Stimulated activated CD4-positive, alpha-beta T cell treated with anti-CD3 and anti-CD28 coated beads, Interleukin-2, amount 100 ng/mL, for 4 hours (primary cell): Measurements from ENCODE around the gene N4BP3.

Experiments used
- DNase-seq: peaks from one replicate; pipeline ENCODE4 v3.0.0-alpha.2; 2020; ENCODE audit warnings: low read depth

The N4BP3 gene

DNA sequence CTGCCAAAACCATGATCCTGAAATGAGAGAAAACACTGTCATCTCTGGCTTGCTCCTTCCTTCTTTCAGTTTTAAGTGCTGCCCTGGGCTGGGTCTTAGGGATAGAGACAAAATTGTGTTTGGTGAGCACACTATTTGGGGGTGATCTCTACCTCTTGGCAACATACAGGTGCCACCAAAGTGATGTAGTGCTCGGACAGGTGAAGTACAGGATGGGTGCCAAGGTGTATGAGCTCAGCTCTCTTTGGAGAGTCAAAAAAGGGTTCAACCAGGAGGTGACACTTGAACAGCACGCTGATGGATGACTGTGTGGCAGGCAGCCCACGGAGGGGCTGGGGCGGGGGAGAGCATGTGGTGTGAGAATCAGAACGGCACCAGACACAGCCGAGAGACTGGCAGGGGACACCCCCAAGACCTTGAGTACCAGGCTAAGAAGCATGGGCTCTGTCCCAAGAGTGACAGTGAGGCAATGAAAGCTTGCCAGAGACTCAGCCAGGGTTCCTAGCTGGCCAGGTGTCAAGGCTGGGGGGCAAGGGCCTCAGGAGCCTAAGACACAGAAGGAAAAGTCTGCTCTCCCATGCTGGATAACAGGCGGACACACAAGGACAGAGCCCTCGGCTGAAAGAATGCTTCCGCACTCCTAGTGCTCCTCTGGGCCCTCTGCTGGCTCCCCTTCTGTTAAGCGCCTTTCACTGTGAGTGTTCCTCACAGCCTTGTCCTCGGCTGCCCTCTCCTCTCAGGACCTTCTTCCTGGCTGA, 37.8 kb downstream of the N4BP3 start:
- no peak for DNase-seq

DNA sequence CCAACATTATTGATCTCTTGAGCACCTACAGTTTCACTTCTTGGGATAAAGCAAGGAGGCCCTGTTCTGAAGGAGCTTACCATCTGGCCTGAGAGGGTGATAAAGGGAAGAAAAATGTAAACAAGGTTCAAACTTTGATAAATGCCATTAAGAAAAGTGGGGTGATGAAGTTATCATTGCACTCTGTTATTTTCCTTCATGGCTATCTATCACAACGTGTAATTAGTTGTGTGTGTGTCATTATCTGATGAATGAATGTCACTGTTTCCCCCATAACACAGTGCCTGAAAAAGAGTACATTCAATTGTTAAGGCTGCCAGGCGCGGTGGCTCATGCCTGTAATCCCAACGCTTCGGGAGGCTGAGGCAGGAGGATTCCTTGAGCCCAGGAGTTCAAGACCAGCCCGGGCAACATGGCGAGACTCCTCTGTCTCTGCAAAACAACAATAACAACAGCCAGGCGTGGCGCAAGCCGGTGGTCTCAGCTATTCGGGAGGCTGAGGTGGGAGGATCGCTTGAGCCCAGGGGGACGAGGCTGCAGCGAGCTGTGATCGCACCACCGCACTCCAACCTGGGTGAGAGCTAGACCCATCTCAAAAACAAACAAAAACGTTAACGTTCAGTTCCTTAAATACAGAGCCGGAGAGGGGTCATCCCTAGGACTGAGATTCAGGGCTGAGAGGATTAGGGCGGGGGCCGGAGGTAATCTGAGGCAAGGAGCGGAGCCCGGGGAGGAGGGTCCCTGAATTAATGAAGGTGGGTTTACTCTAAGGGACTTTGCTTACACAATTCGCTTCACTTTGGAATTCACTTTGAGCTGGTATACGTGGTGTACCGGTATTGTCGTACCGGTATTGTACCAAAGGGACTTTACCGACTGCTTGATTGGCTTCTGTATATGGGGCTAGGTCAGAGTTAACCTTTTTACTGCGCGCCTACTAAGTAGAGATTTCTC, 39.4 kb downstream of the N4BP3 start:
- DNase-seq, result no peak

DNA sequence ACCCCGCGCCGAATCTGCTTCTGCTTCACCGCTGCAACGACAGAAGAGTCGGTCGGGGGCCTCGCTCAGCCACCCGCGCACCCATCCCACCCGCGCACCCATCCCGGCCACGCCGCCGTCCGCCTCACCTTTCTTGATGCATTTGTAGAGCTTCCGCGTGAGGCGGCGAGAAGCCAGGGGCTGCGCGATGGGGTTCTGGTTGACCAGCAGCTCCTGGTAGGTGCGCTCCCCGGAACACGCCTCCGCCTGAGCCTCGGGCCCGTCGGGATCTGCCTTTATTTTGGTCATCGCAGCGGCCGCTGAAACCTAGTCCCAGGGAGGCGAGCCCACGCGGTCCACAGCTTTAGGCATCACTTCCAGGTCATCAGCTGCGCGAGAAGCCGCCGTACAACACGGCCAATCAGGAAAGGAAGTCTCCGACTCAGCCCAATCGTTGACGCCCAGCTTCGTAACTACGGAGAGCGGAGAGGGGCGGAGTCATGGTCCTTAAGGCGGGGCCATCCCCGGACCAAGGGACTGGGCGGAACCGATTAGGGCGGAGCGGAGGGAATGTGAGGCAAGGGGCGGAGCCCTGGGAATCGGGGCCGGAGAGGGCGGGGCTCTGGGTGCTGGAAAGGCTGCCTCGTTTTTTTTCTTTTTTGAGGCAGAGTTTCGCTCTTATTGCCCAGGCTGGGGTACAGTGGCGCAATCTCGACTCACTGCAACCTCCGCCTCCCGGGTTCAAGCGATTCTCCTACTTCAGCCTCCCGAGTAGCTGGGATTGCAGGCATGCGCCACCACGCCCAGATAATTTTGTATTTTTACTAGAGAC, 40.4 kb downstream of the N4BP3 start, which contains the start of gene NHP2:
NHP2 (minus strand) TSS at position 356 of the 811 bp plus-strand sequence; CDS start at position 288, 68 bp downstream.
- DNase-seq, result peak; percentile 96

DNA sequence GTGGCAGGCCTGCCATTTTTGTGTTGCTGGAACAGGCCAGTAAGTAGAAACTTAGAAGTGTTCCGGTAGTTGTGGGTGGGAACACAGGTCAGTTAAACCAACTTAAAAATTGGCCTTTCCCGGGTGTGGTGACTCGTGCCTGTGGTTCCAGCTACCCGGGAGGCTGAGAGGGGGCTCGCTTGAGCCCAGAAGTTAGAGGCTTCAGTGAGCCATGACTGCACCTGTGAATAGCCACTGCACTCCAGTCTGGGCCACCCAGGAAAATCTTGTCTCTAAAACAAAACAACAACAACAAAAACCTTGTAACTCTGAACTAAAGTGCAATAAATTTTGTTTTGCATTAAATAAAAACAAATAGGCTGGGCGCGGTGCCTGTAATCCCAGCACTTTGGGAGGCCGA, 41.7 kb downstream of the N4BP3 start:
- no peak for DNase-seq

DNA sequence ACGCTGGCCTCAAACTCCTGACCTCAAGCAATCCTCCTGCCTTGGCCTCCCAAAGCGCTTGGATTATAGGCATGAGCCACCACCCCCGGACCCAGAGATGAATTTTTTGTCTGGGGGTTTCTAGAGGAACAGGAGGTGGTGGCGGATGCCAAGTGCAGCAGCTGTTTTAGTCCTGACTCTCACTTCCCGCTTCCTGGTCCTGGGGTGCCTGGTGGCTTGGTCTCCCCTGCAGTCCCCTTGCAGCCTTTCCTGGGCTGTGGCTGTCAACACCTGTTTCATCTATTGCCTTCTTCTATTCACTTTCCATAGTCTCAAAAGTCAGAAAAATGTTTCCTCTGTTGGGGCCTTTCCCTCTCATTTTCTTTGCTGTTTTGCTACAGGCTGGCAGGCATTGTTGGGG, 46.8 kb downstream of the N4BP3 start:
- DNase-seq, result no peak

DNA sequence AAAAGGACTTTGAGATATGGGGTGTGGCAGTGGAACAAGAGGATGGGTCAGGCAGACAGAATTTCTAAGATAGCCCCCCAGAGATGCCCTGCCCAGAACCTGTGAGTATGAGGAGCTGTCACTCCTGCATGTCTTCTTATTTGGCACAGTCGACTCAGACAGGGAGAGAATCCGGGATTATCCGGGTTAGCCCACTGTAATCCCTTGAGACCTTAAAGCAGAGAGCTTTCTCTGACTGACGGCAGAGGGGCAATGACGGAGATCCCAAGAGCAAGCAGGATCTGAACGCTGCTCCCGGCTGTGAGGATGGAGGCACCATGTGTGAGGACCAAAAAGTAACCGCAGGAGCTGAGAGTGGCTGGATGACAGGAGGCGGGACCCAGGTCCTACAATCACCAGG, 49.1 kb downstream of the N4BP3 start:
- no peak for DNase-seq

DNA sequence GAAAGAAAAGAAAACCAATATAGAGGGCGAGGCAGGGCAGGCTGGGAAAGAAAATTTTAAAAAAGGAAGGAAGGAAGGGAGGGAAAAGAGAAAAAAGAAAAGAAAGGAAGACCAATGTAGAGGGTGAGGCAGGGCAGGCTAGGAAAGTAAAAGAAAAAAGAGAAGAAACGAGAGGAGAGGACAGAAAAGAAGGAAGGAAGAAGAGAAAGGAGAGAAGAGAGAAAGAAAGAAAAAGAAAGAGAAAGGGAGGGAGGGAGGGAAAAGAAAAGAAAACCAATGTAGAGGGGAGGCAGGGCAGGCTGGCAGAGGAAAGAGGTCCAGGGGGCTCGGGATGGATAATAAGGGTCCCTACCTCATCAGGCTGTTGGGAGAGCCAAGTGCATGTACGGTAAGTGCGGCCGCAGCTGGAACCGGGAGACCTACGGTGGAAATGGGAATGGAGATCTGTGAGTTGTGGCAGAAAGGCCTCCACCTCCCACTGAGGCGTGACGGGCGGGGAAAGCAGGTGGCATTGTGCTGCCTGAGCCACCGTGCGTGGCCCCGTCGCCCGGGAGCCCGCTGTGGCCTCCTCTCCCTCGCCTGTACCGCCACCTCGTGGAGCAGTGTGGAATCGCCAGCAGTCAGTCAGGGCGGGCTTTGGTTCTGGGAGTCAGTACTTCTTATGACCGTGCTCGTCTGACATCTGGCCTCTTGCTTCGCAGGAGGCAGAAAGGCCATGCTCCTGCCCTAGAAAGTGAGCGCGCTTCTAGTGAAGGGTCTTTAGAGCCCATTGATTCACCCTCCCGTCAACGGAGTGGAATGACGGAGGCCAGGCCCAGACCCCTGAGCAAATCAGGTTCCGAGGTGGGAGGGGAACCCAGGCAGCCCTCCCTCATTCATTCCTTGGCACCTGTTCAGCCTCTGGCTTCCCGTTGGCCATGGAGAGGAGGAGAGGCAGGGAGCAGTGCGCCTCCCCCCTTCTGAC, 50.7 kb downstream of the N4BP3 start:
- DNase-seq, result peak; percentile 87

DNA sequence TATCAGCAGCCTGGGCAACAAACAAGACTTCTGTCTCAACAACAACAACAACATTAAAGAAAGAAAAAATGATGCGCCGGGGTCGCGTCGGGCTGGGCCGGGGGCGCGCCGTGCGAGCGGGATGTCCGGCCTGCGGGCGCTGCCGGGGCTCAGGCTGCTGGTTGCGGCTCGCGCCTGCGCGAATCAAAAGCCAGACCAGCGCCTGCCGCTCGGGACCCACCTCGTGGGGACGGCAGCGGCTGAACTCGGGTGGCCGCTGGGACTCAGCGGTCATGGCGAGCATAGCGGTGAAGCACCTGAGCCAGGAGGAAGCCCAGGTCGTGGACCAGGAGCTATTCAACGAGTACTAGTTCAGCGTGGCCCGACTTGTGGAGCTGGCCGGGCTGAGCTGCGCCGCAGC, 52.2 kb downstream of the N4BP3 start:
- DNase-seq, result no peak

DNA sequence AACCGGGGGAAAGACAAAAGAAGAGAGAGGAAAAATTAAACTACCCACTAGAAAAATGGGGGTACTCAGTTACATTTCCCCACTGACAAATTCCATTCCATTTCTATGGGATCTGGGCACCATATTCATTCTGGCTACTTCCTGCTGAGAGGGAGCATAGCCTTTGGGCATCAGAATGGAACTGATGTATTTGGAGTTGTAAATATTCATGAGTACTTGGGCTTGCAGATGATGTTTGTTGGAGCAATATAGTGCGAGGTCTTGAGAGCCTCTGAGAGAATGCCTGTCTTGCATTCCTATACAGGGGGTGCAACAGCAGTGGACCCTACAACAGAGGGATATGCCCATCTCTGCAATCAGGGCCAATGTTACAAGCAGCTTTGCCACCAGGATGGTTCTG, 57.1 kb downstream of the N4BP3 start:
- DNase-seq, result no peak

DNA sequence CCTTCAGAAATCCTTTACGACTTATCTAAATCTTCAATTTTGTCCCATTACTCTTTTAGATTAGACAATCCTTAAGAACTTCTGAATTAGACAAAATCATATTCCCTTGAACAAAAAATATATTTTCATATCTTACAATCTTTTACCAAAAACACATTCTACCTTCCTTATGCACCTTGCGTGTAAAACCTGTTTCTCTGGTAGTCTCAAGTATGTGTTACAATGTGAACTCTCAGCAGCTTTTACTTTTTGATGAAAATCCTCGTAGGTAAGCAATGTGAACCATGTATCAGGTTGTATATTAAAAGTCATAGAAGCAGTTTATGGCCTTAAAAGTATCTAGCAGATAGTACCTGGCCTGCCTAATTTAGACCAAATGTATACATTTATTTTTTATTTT, 61.1 kb downstream of the N4BP3 start:
- DNase-seq, result no peak
